ENCODE measurements around the gene PRDM16.

GRCh38 chr1:3151456-3151855, 82.5 kb downstream of the PRDM16 start:
- TF ChIP-seq FOXK1 (CRISPR knock-in tag; IDR thresholded peaks at IDR 0.05) (no peak), SP1 (CRISPR knock-in tag; conservative IDR thresholded peaks at IDR 0.05) (no peak), CTCF (IDR thresholded peaks at IDR 0.05) (no peak), TP53 (CRISPR knock-in tag; IDR thresholded peaks at IDR 0.05) (no peak), E2F1 (CRISPR knock-in tag; IDR thresholded peaks at IDR 0.05) (no peak), NR1H2 (CRISPR knock-in tag; IDR thresholded peaks at IDR 0.05) (no peak), ZBTB21 (CRISPR knock-in tag; IDR thresholded peaks at IDR 0.05; ENCODE audit: borderline replicate concordance) (no peak), TEAD4 (CRISPR knock-in tag; IDR thresholded peaks at IDR 0.05) (no peak), RELA (CRISPR knock-in tag; IDR thresholded peaks at IDR 0.05; ENCODE audit: borderline replicate concordance) (no peak), USF2 (CRISPR knock-in tag; IDR thresholded peaks at IDR 0.05) (no peak), PRDM15 (CRISPR knock-in tag; IDR thresholded peaks at IDR 0.05) (no peak)
